GM20431 (cell line): ENCODE measurements around the gene CAPZA2.
"Not testable (repeated sequence)": the region's sequence is repeated elsewhere in the genome, so short reads cannot be mapped to it uniquely, and the experiment has no call there.

ENCODE experiments used
- in situ Hi-C: fragments of 300-500 bp; cut with MseI, MboI; formaldehyde crosslinking; loops from one replicate; pipeline ENCODE4 v1.15.0; 2020; ENCODE audit warnings: low sequenced_read_pairs; ENCODE audit not compliant: unreplicated experiment

Gene CAPZA2

GRCh38 chr7:116951366-116952292 is 89.2 kb downstream of the CAPZA2 start:
- in situ Hi-C loops: no loop called here

GRCh38 chr7:116952635-116953371 is 90.4 kb downstream of the CAPZA2 start:
- in situ Hi-C loops: no loop called here

GRCh38 chr7:116953372-116953905 is 91.1 kb downstream of the CAPZA2 start, which contains the start of gene ST7:
Gene ST7 (plus strand): TSS chr7:116953501. CDS start chr7:116953541, 40 bp downstream.
- in situ Hi-C loops: no loop called here

GRCh38 chr7:116953906-116954838 is 91.8 kb downstream of the CAPZA2 start:
- in situ Hi-C loops: no loop called here

GRCh38 chr7:116955340-116955739 is 93.0 kb downstream of the CAPZA2 start:
- in situ Hi-C loops: no loop called here

- in situ Hi-C loops: no loop called here
Observed at GRCh38 chr7:116955801-116956476, 93.6 kb downstream of the CAPZA2 start.

- in situ Hi-C loops: no loop called here
Observed at GRCh38 chr7:116956477-116956804, 94.1 kb downstream of the CAPZA2 start.

GRCh38 chr7:116957874-116958273 is 95.5 kb downstream of the CAPZA2 start:
- in situ Hi-C loops: no loop called here

GRCh38 chr7:116961966-116962673 is 99.7 kb downstream of the CAPZA2 start:
- in situ Hi-C loops: not testable (repeated sequence)

GRCh38 chr7:116963234-116963633 is 100.8 kb downstream of the CAPZA2 start:
- in situ Hi-C loops: no loop called here

GRCh38 chr7:116966601-116967000 is 104.2 kb downstream of the CAPZA2 start:
- in situ Hi-C loops: no loop called here

GRCh38 chr7:116967254-116967922 is 105.0 kb downstream of the CAPZA2 start:
- in situ Hi-C loops: no loop called here

- in situ Hi-C loops: no loop called here
Observed at GRCh38 chr7:116967983-116968382, 105.6 kb downstream of the CAPZA2 start.

GRCh38 chr7:116968631-116969030 is 106.2 kb downstream of the CAPZA2 start:
- in situ Hi-C loops: no loop called here

GRCh38 chr7:116969371-116969902 is 107.0 kb downstream of the CAPZA2 start:
- in situ Hi-C loops: no loop called here

GRCh38 chr7:116970238-116970910 is 108.0 kb downstream of the CAPZA2 start:
- in situ Hi-C loops: no loop called here

- in situ Hi-C loops: not testable (repeated sequence)
Observed at GRCh38 chr7:116971153-116971552, 108.8 kb downstream of the CAPZA2 start.
